Activated CD4-positive, alpha-beta memory T cell treated with anti-CD3 and anti-CD28 coated beads, Interleukin-2, amount 10 ng/mL, durations not matched to agents 7 days and 5 days (primary cell): ENCODE measurements around the gene TMEM170B. TPM values are rescaled to one million over a fixed set of nuclear protein-coding genes. Genes with fewer than 3 reads are reported as not detected.

Source experiments
- total RNA-seq, 2 experiments: library from RNA; stranded (reverse); gene quantifications; one replicate each; pipeline ENCODE4 v1.2.3, GENCODE V29; 2021

TMEM170B gene
- total RNA-seq, 2 experiments from 2014 or later = 0.48 to 0.50 TPM

Other genes with a start within 250 kb of the TMEM170B start
- 1 to 10 TPM; 5.5 to 6.0 TPM for gene ADTRP, start 241.1 kb downstream of the TMEM170B start, total RNA-seq